GM19351 (cell line): ENCODE data around the gene ECPAS.
"Not testable (repeated sequence)": the region's sequence is repeated elsewhere in the genome, so short reads cannot be mapped to it uniquely, and the experiment has no call there.

Experiments
- ATAC-seq: cut with Tn5 transposase; IDR thresholded peaks from one replicate; pipeline ENCODE4 v1.9.1; 2021; ENCODE audit warnings: mild to moderate bottlenecking, moderate library complexity; ENCODE audit not compliant: unreplicated experiment

ECPAS gene, protein sequence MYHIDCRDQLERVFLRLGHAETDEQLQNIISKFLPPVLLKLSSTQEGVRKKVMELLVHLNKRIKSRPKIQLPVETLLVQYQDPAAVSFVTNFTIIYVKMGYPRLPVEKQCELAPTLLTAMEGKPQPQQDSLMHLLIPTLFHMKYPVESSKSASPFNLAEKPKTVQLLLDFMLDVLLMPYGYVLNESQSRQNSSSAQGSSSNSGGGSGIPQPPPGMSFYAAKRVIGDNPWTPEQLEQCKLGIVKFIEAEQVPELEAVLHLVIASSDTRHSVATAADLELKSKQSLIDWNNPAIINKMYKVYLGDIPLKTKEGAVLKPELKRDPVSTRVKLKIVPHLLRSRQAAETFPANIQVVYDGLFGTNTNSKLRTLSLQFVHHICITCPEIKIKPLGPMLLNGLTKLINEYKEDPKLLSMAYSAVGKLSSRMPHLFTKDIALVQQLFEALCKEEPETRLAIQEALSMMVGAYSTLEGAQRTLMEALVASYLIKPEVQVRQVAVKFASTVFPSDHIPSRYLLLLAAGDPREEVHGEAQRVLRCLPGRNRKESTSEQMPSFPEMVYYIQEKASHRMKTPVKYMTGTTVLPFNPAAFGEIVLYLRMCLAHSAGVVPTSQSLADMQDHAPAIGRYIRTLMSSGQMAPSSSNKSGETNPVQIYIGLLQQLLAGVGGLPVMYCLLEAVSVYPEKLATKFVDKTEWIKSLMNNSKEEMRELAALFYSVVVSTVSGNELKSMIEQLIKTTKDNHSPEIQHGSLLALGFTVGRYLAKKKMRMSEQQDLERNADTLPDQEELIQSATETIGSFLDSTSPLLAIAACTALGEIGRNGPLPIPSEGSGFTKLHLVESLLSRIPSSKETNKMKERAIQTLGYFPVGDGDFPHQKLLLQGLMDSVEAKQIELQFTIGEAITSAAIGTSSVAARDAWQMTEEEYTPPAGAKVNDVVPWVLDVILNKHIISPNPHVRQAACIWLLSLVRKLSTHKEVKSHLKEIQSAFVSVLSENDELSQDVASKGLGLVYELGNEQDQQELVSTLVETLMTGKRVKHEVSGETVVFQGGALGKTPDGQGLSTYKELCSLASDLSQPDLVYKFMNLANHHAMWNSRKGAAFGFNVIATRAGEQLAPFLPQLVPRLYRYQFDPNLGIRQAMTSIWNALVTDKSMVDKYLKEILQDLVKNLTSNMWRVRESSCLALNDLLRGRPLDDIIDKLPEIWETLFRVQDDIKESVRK (N-terminal part only)

DNA sequence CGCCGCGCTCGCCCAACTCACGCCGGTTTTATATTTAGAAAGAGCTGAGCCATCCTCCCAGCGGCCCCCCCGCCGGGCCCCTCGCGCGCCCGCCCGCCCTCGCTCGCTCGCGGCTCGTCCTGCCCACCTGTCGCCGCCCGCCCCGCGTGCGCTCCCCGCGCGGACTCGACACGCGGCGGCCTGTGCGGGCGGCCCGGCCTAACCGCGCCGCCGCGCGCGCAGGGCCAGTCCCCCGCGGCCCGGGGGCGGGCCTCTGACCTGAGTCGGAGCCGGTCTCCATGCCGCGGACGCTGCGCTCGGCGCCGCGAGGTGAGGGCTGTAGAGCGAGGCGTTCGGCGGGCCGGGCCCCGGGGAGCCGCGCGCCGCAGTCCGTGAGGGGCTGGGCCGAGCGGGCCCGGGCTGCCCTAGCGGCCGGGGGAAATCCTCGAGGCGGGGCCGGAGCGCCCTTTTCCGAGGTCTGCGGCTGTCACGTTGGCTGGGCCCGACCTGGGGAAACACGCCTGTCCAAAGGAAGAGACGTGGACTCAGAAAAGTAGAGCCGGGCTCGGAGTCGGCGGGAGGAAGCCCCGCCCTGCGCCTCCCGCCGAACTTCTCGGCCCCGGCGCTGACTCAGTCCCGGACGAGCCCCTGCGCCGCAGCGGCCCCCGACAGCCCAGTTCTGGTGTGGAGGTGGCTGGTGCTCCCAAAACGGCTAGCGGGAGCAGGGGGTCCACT, at the start of gene ECPAS:
Gene ECPAS, minus strand, starts transcription at position 526 of the 714 bp plus-strand sequence. CDS start 11,465 bp downstream, outside the sequence.
- peak; percentile 50 for ATAC-seq

DNA sequence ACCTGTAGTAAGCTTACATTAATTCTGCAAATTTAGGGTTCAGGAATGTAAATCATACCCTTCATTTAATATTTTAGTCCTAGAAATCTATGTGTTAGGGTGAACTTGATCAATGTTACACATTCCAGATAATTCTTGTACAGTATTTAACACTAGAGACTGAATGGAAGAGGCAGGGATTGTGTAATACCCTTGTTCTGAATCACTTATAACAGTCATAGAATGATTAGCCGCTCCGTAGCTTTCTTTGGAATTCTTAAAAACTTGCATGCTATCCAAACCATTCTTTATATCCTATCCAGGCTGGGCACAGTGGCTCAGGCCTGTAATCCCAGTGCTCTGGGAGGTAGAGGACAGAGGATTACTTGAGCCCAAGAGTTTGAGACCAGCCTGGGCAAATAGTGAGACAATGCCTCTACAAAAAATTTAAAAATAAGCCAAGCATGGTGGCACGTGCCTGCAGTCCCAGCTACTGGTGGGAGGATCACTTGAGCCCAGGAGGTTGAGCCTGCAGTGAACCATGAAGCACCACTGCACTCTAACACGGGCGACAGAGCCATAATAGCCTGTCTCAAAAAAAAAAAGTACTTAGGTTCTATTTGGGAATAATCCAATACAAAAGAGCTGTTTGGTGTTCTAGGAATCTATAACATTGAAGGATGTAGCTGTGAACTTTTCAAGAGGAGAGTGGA, 49.1 kb upstream of the ECPAS start:
- no peak for ATAC-seq

DNA sequence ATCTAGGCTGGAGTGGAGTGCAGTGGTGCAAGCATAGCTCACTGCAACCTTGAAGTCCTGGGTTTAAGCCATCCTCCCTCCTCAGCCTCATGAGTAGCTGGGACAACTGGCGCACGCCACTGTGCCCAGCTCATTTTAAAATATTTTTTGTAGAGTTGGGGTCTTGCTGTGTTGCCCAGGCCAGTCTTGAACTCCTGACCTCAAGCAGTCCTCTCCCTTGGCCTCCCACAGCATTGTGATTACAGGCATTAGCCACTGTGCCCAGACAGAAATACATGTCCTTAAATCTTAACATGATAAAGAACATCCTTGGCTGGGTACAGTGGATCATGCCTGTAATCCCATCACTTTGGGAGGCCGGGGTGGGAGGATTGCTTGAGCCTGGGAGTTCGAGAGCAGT, 47.5 kb upstream of the ECPAS start:
- no peak for ATAC-seq

DNA sequence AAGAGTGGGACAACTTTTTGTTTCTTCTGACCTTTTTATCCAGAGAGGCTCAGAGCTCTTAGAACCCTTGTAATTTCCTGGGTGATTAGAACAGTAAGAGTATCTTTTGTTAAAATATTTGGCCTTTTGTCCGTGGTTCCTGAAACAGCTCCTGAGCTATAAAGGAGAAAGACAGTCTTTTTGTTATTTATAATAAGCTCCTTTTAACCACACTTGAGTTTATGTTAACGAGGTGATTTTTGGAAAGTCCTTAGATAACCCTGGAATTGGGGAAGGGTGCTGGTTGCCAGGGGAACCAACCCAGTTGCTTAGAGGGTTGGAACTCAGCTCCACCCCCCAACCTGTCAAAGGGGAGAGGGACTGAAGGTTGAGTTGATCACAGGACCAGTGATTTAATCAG, 45.6 kb upstream of the ECPAS start:
- no peak for ATAC-seq

DNA sequence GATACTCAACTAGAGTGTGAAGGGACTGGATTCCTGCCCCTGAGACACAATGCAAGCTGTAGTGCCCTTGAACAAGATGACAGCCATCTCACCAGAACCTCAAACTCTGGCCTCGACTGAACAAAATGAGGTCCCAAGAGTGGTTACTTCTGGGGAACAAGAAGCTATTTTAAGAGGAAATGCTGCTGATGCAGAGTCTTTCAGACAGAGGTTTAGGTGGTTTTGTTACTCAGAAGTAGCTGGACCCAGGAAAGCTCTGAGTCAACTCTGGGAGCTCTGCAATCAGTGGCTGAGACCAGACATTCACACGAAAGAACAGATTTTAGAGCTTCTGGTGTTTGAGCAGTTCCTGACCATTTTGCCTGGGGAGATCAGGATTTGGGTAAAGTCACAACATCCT, 43.2 kb upstream of the ECPAS start:
- ATAC-seq = no peak

DNA sequence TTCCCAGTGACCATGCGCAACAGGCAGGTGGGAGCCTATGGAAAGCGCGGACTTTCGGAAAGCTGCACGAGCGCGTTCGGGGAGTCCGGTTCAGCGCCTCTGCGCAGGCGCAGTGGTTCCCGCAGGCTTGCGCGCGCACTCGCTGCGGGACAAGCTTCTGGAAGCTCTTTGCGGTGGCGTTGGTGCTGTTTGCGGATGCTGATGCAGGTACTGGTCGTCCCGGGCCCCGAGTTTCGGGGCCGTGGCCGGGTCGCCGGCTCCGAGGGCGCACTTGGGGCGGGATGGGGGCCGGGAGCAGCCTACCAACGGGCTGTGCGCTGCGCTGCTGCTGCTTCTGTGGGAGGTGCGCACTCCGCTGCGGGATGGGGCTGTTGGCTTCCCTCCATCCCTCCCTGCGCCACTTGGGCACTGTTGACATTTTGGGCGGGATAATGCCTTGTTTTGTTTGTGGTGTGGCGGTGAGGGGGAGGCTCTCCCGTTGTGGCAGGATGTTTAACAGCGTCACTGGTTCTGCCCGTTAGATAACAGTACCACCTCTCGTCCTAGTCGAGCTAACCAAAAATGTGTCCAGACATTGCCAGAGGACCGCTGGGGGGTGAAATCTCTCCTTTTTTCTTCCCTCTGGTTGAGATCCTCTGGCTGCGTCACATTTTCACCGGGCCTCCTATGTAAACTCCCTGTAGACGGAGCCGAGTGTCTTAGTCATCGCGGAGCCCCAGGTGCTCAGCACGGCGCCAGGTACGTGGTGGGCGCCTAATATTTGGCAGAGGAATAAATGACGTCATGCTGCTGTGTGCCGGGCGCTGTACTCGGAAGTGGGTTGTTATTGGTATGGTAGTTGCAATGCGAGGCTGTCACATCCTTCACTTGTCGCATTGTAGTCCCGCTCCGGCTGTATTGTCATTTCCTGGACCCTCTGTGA, 41.1 kb upstream of the ECPAS start, which contains the start of gene ZNF483:
Gene ZNF483, plus strand, starts transcription at position 124 of the 922 bp plus-strand sequence. CDS start 2,217 bp downstream, outside the sequence.
- peak; percentile 53 for ATAC-seq

DNA sequence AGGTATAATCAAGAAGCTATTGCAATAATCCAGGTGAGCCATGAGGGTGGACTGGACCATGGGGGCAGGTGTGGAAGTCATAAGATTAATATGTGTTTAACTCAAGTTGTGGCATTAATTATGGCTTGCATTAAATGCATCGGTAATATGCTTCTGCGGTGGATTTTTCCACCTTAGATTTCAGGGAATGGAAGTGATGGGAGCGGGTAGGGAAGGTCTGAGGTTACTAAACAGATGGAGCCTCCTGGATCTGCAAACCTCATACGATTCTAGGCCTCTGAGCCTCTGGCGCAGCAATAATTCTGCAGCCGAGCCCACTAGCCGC, 40.5 kb upstream of the ECPAS start:
- no peak for ATAC-seq

DNA sequence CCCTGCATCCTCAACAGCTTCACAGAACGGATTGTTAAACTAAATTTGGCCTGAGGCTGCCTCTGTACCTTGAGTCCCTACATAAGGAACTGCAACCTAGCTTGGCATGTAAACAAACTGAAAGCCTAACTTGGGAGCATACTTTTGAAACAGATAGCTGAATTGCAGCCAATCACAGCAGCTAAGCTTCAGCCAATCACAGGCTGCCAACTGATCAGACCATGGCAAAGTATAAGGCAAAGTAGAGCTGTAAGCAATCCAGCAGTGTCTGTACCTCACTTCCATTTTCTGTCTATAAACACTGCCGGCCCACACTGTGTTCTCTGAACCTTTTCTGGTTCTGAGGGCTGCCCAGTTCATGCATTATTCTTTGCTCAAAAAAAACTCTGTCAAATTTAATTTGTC, 31.9 kb upstream of the ECPAS start:
- no peak for ATAC-seq

DNA sequence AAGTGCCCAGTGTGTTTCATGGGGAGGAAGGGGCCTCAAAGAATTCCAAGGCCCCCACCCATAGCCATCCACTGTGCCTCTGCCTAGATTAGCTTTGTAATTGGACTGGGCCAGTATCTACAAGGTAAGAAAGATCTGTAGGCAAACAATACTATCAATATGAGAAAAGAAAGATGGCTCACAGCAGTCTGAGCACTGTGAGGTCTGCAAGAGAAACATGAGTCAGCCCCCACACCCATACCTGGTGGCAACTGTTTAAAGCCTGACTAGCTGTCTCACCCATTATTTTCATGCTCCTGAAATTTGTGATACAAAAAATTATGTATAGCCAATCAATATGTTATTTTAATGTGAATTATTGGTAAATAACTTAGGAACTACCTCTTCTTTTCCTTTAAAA, 30.8 kb upstream of the ECPAS start:
- ATAC-seq = no peak

DNA sequence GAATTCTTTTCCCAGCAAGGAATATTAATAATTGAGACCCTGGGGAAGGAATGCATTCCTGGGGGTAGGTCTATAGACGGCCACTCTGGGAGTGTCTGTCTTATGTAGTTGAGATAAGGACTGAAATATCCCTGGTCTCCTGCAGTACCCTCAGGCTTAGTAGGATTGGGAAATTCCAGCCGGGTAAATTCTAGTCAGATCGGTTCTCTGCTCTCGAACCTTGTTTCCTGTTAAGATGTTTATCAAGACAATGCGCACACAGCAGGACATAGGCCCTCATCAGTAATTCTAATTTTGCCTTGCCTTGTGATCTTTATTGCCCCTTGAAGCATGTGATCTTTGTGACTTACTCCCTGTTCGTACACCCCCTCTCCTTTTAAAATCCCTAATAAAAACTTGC, 27.4 kb upstream of the ECPAS start:
- not testable (repeated sequence) for ATAC-seq

DNA sequence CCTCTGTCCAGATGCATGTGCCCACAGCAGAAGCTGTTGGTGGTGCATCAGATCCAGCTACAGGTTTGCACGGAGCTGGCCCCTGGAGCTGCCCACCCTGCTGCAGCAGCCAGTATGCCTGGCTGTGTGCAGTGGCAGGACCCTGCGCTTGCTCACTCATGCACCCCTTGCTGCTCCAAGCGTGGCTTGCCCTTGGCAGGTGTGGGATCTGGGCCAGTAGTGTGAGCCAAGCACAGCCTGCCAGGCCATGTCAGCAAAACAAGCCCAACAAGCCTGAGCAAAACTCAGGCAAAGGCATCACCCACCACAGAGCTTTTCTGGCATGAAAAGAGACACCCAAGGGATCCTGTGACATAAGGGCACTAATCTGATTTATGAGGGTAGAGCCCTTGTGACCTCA, 18.3 kb upstream of the ECPAS start:
- no peak for ATAC-seq

DNA sequence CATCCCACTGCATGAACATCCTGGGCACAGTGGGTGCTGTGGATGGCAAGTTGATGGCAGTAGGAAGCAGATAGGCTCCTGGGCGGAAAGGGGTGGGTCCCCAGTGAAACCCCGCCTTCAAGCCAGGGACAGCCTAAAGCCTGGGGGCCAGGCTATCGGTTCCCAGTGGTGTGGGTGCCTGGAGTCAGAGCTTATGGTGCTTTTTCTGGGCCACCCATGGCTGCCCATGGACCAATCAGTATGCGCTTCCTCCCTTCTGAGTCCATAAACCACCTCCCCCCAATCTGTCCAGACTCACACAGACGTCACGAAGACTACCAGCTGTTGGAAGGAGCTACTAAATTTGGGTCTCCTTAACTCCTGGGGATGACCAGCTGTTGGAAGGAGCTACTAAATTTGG, 17.5 kb upstream of the ECPAS start:
- ATAC-seq = no peak

DNA sequence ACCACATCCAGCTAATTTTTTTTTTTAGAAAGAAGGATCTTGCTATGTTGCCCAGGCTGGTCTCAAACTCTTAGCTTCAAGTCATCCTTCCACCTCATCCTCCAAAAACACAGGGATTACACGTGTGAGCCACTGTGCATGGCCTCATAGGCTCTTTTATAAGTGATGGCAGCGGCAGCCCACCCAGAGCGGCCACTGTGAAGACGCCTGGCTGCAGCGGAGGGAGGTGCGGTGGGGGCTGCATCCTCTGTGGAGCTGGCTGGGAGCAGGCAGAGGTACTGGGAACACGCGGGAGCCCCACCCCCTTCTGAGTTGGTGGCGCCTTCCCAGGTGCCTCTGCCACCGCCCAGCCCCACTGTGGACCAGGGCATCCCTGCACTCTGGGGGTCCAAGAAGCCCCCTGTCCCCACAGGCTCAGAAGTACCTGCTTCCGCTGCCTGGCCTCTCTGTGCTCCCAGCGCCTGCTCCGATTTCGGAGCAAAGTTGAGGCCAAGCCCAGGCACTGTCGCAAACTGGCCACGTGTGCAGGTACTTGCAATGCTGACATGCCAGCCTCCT, 16.9 kb upstream of the ECPAS start:
- ATAC-seq = no peak

DNA sequence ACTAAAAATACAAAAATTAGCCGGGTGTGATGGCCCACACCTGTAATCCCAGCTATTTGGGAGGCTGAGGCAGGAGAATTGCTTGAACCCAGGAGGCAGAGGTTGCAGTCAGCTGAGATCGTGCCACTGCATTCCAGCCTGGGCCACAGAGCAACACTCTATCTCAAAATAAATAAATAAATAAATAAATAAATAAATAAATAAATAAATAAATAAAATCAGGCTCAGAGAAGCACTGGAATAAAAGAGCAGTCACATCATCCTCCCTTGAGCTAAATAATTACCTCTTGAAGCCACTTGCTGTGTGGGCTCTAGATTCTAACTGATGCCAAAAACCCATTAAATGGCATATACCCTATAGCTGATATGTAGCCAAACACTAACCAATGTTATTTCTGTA, 13.0 kb upstream of the ECPAS start:
- ATAC-seq = not testable (repeated sequence)

DNA sequence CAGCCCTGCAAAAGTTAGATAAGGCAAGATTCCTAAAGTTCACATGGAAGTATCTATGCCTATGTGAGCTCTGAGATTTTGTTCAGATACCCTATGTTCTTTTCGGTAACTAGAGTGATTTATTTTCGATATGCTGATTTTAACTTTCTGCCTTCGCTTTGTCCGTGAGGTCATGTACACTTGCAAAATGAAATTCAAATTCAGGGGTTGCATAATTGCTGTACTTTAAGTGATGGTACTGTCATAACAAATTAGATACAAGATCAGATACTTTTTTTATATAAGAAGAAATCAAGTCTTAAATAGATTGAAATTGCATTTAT, 350 bp upstream of the ECPAS start:
- no peak for ATAC-seq

DNA sequence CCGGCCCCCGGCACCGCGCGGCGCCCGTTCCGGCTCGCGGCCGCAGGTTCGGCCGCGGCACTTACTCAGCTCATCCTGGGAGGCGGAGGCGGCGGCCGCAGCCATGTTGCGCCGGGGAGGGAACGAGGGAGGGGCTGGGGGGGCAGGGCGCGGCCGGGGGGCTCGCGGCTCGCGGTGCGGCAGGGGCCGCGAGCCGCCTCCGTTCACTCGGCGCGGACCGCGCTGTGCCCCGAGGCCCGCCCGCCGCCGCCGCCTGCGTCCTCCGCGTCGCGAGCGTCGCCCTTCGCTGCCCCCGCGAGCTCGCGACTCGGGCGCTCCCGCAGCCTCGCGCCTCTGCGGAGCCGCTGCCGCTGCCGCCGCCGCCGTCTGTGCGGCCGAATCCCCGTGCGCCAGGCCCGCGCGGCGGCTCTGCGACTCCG, 735 bp downstream of the ECPAS start:
- ATAC-seq = peak; percentile 29

DNA sequence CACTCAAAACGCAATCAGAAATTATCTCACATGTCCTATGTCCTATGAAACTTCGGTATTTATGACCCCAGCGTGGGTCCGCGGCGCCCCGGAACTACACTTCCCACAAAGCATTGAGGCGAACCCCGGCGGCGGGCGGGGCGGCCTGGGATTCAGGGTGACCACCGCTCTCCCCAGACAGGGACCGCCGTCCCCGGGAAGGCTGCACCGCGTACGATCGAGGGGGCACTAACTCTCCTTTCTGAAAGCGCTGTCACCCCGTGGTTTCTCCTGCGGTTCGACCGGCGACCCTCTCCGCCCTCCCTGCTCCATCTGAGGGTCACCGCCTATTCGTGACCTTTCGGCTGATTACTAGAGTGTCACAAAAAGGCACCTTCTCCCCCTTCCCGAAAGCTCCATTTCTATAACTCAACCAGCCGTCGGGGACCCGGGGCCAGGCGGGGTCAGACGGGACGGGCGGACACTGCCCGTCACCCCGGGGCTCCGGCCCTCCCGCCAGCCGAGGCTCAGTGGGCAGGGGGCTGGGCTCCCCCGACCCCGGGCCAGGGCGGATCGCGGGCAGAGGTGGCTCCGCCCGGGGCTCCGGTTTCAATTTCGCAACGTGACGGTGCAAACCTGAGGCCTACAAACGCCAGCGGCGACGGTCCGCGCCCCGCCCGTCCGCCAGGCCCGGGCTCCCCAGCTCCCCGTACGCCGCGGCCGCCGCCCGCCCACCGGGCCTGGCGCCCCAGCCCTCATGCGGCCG, 1.3 kb downstream of the ECPAS start:
- peak; percentile 57 for ATAC-seq
